GM10266 (cell line): ENCODE measurements around the gene AFF3.

ENCODE experiments used
- DNase-seq: peaks from one replicate; pipeline ENCODE4 v3.0.0; 2012; ENCODE audit errors: extremely low spot score
- TF ChIP-seq, protein P1 (sequence below): IDR thresholded peaks from 2 replicates; pipeline ENCODE4 v1.5.1; 2012; ENCODE audit warnings: mild to moderate bottlenecking, low read depth; ENCODE audit not compliant: control insufficient read depth, insufficient read depth; ENCODE audit errors: missing control alignments

AFF3 gene

GRCh38 chr2:100068395-100068794 is 74.0 kb downstream of the AFF3 start:
- TF ChIP-seq, protein P1, sequence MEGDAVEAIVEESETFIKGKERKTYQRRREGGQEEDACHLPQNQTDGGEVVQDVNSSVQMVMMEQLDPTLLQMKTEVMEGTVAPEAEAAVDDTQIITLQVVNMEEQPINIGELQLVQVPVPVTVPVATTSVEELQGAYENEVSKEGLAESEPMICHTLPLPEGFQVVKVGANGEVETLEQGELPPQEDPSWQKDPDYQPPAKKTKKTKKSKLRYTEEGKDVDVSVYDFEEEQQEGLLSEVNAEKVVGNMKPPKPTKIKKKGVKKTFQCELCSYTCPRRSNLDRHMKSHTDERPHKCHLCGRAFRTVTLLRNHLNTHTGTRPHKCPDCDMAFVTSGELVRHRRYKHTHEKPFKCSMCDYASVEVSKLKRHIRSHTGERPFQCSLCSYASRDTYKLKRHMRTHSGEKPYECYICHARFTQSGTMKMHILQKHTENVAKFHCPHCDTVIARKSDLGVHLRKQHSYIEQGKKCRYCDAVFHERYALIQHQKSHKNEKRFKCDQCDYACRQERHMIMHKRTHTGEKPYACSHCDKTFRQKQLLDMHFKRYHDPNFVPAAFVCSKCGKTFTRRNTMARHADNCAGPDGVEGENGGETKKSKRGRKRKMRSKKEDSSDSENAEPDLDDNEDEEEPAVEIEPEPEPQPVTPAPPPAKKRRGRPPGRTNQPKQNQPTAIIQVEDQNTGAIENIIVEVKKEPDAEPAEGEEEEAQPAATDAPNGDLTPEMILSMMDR = no peak

GRCh38 chr2:100067784-100068183 is 74.6 kb downstream of the AFF3 start:
- no peak for DNase-seq
- TF ChIP-seq, protein P1 = no peak

More at GRCh38 chr2:100068395-100068794, 74.0 kb downstream of the AFF3 start:
- DNase-seq = no peak

GRCh38 chr2:100066856-100067255 is 75.5 kb downstream of the AFF3 start:
- TF ChIP-seq, protein P1 = no peak
- no peak for DNase-seq

GRCh38 chr2:100066246-100066645 is 76.1 kb downstream of the AFF3 start:
- TF ChIP-seq, protein P1 = no peak
- no peak for DNase-seq

DNA sequence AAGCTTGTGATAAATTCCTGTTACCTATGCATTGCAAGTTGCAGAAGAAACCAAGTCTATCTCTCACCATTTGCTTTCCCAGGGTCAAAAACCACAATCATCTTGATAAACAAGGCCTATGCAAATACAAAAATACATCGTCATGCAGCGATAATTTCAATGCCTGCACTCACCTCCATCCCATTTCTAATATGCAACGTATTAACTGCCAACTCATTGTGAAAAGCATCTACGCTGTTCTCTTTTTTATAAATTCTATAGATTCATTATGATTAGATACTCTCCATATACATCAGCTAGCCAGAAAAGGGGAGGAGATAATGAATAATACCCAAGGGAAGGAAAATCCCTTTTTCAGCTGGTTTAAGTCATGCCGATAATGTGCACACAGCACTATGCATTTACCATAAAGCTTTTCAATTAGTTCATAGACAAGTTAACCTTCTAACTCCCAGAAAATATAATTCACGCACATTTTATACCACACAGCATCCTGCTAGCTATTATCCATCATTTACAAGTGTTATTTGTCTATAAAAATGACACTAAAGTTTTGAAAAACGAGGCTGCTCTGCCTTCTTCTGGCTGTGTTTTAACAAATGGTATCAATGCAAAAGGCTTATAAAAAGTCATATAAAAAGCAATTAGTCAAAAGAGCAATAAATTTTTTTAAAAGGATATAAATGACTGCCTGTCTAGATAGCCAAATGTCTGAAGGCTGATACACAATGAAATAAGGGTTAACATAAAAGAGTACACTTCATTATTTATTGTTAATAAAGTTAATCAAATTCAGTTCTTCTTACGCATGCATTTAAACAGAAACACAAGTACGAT is 77.6 kb downstream of the AFF3 start:
- no peak for DNase-seq
- TF ChIP-seq, protein P1 = no peak

DNA sequence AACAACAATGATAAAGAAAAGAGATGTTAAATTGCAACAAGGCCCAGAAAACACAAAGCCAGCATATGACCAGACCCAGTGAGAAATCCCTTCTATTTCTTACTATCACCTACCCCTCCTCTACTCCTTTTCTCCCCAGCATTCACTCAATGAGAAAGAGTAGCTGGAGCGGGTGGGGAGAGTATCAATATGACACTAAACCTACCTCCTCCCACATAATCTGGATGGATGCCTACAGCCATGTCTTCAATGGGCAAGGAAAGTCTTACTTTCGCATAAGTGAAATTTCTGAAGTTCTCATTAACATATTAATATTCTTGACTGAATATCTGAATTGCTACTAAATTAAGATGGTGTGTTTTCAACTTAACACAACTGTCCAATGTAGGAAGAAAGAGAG is 78.2 kb downstream of the AFF3 start:
- TF ChIP-seq, protein P1 = no peak
- DNase-seq = no peak

GRCh38 chr2:100063459-100063953 is 78.9 kb downstream of the AFF3 start:
- no peak for DNase-seq
- TF ChIP-seq, protein P1 = no peak
